Transverse colon (tissue), 4 donors: ENCODE measurements around the gene ZBTB4.

Source experiments
- CTCF ChIP-seq, 5 experiments: fragments of 200-600 bp in 3 of 5; fragments of 450-650 bp in 2 of 5; sonication (generic) in 3 of 5; IDR thresholded peaks; 1 replicate in 2 of 5; 2 replicates in 3 of 5; pipeline ENCODE4 v1.5.1; 2016 to 2017; ENCODE audit warnings: antibody characterized with exemption in 5 of 5, inconsistent platforms in 3 of 5, mild to moderate bottlenecking in 2 of 5, moderate library complexity in 1 of 5
- POLR2A ChIP-seq: fragments of 450-650 bp; IDR thresholded peaks from one replicate; pipeline ENCODE4 v1.6.1; 2016; ENCODE audit warnings: antibody characterized with exemption, mild to moderate bottlenecking, moderate library complexity
- POLR2AphosphoS5 ChIP-seq, 3 donors: sonication (generic); formaldehyde crosslinking; IDR thresholded peaks; one replicate each; pipeline ENCODE4 v1.6.1; 2016; ENCODE audit warnings: antibody characterized with exemption in 3 of 3

GRCh38 chr17:7448461-7448860, 31.0 kb downstream of the ZBTB4 start:
- TF ChIP-seq CTCF (IDR thresholded peaks at IDR 0.05) (no peak), POLR2AphosphoS5 (IDR thresholded peaks at IDR 0.05) (no peak), POLR2A (no peak)
